ENCODE results near the gene HAUS3. TPM values are rescaled to one million over a fixed set of nuclear protein-coding genes. Genes with fewer than 3 reads are reported as not detected.
A peak's percentile ranks its signal among the peaks of the same experiment; 100 is the strongest.

Gene HAUS3
- total and polyA plus RNA-seq, 7 donors = 4.2 to 16.1 (median 5.3) TPM

GRCh38 chr4:2264481-2265041, 22.6 kb upstream of the HAUS3 start:
- H3K4me3 ChIP-seq = no peak overlapping the region
- no peak for ATAC-seq
- no peaks in the 10 kb centered on the region for H3K9me3 ChIP-seq
- no peak for TF ChIP-seq CTCF (IDR thresholded peaks at IDR 0.05)
- intact Hi-C loops (cut with DNase I) = loop anchor here in 1 of 2 donors (5.0 kb wide), 1 partner anchor 138 kb away; no protein-coding TSS in a partner anchor
- WGBS, 3 donors = 77 to 83% (median 81%) methylated on average over 5 to 6 of the region's 6 CpGs
- H3K4me1 ChIP-seq = peaks cover 53% of the 10 kb centered on the region
- no peaks in the 10 kb centered on the region for H3K27me3 ChIP-seq (ENCODE audit: insufficient read depth in 3 of 3, low read length in 2 of 3)
- peak; percentile 13 to 56 for DNase-seq
- H3K27ac ChIP-seq = peak overlapping the region; percentile 67
- no peaks in the 10 kb centered on the region for H3K36me3 ChIP-seq (ENCODE audit: insufficient read depth in 1 of 2, low read depth in 1 of 2)

DNA sequence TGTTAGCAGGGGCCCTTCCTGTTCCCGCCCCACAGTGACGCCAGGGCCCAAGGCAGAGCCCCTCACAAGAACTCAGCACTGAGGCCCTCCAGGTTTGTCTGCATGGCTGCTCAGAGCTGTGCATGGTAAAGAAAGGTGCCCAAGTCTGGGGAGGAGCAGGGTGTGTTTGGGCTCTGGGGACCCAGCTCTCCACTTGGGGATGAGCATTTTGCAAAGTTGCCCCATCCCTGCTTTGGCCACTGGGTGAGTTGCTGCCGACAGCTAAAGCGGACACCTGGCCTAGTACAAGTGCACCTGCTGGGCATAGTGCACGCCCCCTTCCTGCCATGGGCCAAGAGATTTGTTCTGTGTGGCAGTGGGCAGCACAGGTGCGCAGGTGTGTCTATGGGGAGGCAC, 22.0 kb upstream of the HAUS3 start:
- no peaks in the 10 kb centered on the region for H3K27me3 ChIP-seq (ENCODE audit: insufficient read depth in 3 of 3, low read length in 2 of 3)
- intact Hi-C loops (cut with DNase I) = no loop called here

GRCh38 chr4:2262944-2263250, 21.0 kb upstream of the HAUS3 start:
- ATAC-seq (no peak), DNase-seq (no peak)
- Histone ChIP-seq H3K27ac (peak overlapping the region; percentile 97), H3K9me3 (no peaks in the 10 kb centered on the region), H3K4me3 (peak overlapping the region; percentile 99), H3K4me1 (peaks cover 54% of the 10 kb centered on the region), H3K36me3 (ENCODE audit: insufficient read depth in 1 of 2, low read depth in 1 of 2) (peaks cover 0 to 15% of the 10 kb centered on the region in 2 donors), H3K27me3 (ENCODE audit: insufficient read depth in 3 of 3, low read length in 2 of 3) (no peaks in the 10 kb centered on the region)
- intact Hi-C loops (cut with DNase I) = no loop called here
- 36 to 48% (median 38%) methylated on average over 12 to 13 of the region's 13 CpGs for WGBS, 3 donors
- TF ChIP-seq CTCF (IDR thresholded peaks at IDR 0.05) = no peak

More for the DNA sequence above, 22.0 kb upstream of the HAUS3 start:
- 81 to 86% (median 82%) methylated on average over 6 of the region's 6 CpGs for WGBS, 3 donors
- H3K36me3 ChIP-seq (ENCODE audit: insufficient read depth in 1 of 2, low read depth in 1 of 2) = peaks cover 0 to 4% of the 10 kb centered on the region in 2 donors
- H3K4me3 ChIP-seq = no peak overlapping the region
- ATAC-seq (no peak), DNase-seq (peak; percentile 7 to 45)
- peaks cover 53% of the 10 kb centered on the region for H3K4me1 ChIP-seq
- TF ChIP-seq CTCF (IDR thresholded peaks at IDR 0.05) = no peak
- no peaks in the 10 kb centered on the region for H3K9me3 ChIP-seq
- H3K27ac ChIP-seq = no peak overlapping the region

- Histone ChIP-seq H3K9me3 (no peaks in the 10 kb centered on the region), H3K4me3 (peak overlapping the region; percentile 99), H3K4me1 (peaks cover 60% of the 10 kb centered on the region), H3K27me3 (ENCODE audit: insufficient read depth in 3 of 3, low read length in 2 of 3) (no peaks in the 10 kb centered on the region), H3K27ac (peak overlapping the region; percentile 97), H3K36me3 (ENCODE audit: insufficient read depth in 1 of 2, low read depth in 1 of 2) (peaks cover 0 to 20% of the 10 kb centered on the region in 2 donors)
- ATAC-seq = peak; percentile 92 to 95 (median 93)
- intact Hi-C loops (cut with DNase I) = no loop called here
- no peak for TF ChIP-seq CTCF (IDR thresholded peaks at IDR 0.05)
- 0 to 1% (median 0%) methylated on average over 67 to 98 of the region's 98 CpGs for WGBS, 3 donors
- DNase-seq = peak; percentile 100
Measured at GRCh38 chr4:2262145-2262943, 20.4 kb upstream of the HAUS3 start.

Data from psoas muscle (tissue), 8 donors.